ENCODE results near the gene NME3.

NME3 gene

DNA sequence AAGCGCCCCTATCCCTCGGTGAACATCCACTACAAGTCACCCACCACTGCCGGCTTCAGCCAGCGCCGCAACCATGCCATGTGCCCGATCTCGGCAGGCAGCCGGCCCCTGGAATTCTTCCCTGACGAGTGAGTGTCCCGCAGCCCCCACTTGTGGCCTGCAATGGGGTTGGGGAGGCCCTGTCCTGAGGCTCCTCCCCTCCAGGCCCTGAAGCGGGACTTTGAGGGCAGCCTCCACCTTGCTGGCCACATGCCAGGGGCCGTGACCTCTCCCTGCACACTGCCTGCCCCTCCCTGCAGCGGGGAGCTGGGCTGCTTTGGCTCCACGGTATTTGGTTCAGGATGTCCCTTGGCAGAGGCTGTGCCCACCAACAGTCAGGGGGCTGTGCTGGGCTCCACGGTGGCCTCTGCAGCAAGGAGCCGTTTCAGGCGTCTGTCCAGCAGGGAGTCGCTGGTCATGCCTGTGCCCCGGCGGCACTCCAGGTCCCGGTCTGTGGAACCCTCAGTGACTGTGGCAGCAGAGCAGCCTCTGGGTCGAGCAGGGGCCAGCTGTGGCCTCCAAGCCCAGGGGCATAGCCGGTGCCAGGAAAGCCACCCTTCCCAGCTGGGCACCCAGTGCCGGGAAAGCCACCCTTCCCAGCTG, 8.3 kb downstream of the NME3 start:
- TF ChIP-seq, protein P1, sequence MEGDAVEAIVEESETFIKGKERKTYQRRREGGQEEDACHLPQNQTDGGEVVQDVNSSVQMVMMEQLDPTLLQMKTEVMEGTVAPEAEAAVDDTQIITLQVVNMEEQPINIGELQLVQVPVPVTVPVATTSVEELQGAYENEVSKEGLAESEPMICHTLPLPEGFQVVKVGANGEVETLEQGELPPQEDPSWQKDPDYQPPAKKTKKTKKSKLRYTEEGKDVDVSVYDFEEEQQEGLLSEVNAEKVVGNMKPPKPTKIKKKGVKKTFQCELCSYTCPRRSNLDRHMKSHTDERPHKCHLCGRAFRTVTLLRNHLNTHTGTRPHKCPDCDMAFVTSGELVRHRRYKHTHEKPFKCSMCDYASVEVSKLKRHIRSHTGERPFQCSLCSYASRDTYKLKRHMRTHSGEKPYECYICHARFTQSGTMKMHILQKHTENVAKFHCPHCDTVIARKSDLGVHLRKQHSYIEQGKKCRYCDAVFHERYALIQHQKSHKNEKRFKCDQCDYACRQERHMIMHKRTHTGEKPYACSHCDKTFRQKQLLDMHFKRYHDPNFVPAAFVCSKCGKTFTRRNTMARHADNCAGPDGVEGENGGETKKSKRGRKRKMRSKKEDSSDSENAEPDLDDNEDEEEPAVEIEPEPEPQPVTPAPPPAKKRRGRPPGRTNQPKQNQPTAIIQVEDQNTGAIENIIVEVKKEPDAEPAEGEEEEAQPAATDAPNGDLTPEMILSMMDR (IDR thresholded peaks at IDR 0.05): no peak

DNA sequence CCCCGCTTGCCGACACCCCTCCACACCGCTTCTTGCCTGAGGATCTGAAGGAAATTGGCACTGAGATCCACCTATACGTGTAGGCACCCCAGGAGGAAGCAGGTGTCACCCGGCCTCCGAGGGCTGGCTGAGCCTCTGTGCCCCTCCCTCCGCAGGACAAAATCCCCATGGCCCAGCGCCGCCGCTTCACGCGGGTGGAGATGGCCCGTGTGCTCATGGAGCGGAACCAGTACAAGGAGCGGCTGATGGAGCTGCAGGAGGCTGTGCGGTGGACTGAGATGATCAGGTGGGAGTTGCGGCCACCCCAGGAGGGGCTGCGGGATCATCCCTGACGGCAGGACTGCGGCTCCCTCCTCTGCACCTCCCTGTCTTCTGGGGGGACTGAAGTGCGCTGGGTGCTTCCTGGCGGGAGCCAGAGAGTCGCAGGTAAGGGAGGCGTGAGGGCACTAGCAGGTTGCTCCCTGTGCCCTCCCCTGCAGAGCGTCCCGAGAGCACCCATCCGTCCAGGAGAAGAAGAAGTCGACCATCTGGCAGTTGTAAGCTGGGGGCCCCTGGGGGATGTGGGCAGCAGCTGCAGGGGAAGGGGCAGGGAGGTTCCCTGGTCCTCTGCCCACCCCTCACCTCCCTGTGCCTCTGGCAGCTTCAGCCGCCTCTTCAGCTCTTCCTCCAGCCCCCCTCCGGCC, 9.0 kb downstream of the NME3 start:
- TF ChIP-seq, protein P1 (IDR thresholded peaks at IDR 0.05): no peak

DNA sequence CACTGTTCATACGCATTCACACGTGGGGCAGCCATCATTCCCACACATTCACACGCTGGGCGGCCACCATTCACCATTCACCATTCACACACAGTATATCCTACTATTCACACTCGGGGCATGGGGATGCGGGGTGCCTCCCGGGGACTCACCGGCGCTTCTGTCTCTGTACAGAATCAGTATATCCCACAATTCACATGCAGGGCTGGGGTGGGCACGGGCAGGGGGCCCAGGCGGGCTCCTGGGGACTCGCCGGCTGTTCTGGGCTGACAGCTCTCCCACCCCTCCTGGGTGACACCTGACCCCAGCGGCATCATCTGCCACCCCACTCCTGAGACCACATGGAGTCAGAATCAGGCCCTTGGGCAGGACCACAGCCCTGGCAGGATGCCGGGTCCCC, 9.6 kb downstream of the NME3 start:
- TF ChIP-seq, protein P1 (IDR thresholded peaks at IDR 0.05): no peak

DNA sequence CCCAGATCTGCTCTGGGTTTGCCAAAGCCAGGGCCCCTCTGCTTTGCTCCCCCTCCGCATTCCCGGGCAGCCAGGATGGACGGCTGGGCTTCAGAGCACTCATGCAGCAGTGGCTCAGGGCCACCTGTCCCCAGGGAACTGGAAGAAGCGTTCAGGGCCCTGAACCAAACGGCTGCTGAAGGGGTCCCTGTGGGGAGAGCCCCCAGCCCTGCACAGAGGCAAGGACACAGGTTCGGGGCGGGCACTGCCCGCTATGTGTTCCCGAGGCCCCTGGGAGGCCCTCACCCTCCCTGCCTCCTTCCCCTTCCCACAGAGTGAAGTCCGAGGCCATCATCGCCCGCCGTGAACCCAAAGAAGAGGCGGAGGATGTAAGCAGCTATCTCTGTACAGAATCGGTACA, 10.4 kb downstream of the NME3 start:
- TF ChIP-seq, protein P1 (IDR thresholded peaks at IDR 0.05): no peak

DNA sequence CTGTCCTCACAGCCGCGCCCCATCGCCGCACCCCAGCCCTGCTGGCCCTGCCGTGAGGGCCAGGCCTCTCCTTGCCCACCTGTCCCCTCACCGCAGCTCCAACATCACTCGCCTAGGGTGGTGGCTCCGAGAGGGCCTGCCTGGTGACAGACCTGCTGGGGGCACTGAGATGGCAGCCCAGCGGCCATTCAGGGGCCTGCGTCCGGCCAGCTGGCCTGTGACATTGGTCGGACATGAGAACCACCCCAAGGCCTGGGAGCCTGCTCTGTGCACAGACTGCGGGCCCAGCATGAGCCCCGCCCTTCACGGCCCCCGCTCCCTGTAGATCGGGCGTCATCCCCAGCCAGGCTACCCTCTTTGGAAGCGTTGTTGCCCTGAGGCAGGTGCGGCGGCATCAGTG, 11.8 kb downstream of the NME3 start:
- TF ChIP-seq, protein P1 (IDR thresholded peaks at IDR 0.05): no peak

DNA sequence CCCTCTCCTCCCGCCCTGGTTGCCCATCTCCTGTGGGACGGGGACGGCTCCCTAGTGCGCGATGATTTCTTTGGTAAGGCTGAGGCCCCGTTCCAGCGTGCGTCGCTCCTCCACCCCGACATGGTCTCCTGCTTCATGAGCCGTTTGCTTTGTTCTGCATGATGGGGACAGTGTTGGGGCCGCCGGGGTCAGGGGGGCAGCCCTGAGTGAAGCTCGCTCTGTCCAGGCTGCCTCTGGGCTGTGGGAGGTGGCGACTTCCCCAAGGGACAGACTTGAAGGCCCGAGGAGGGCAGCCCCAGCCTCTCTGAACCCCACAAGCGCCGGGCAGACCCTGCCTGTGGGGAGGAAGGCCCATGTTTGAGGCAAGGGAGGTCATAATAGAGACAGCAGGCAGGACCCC, 12.4 kb downstream of the NME3 start:
- TF ChIP-seq, protein P1 (IDR thresholded peaks at IDR 0.05): no peak

DNA sequence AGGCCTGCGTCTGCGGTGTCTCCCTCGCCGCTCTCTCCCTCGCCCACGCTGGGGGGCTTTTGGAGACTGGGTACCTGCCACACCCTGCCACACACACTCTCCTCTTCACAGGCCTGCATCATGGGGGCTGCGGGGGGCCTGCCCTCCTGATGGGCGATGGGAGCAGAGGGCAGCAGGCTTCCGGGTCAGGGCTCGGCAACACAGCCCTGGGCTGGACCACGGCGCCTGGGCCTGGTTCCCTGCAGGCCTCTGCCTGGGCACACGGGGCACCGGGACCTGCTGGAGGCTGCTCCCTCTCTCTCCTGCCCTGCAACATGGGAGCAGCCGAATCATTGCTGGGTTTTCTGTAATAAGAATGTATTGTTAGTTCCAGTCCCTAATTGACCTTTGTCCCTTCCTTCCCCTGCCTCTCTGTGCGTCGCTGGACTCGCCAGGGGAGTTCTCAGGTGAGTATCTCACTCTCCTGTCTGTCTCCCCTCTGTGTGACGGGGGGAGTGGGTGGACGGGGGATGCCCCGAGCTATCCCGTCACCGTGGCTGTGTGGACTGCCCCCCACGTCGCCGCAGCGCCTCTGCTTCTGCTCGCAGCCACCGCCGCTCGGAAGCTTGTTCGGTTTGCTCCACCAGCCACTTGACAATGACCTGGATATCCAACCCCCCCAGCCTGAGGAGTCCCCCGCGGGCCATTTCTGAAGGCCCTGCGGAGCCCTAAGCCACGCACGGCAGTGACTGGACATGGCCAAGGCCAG, 13.5 kb downstream of the NME3 start:
- TF ChIP-seq, protein P1 (IDR thresholded peaks at IDR 0.05): no peak
